ENCODE measurements around the gene NIT2. TPM values are rescaled to one million over a fixed set of nuclear protein-coding genes. Genes with fewer than 3 reads are reported as not detected.
"Not testable (repeated sequence)": the region's sequence is repeated elsewhere in the genome, so short reads cannot be mapped to it uniquely, and the experiment has no call there.

NIT2 gene
- total and polyA plus RNA-seq, 9 of the 15 experiments (the other 6 are each of a cell fraction or from before 2014, with no cell fraction given), result 11.4 to 62.2 (median 22.1) TPM

- H3K4me2 ChIP-seq (ENCODE audit: insufficient read depth, low read length); H3K4me1 ChIP-seq (replicated peaks in 1 of 2; ENCODE audit: control insufficient read depth in 2 of 2, insufficient read depth in 2 of 2, low read length in 2 of 2); FAIRE-seq; H3K79me2 ChIP-seq (ENCODE audit: control insufficient read depth, insufficient read depth, low read length); in situ Hi-C loops (cut with MboI); POLR2A ChIA-PET; H3K9me1 ChIP-seq (ENCODE audit: control insufficient read depth, insufficient read depth, low read length); H3K9me3 ChIP-seq (replicated peaks; ENCODE audit: control insufficient read depth, insufficient read depth, low read depth, low read length); ATAC-seq; CTCF ChIA-PET (ENCODE audit: low intra/inter-chr PET ratio); H4K20me1 ChIP-seq (replicated peaks; ENCODE audit: control insufficient read depth, insufficient read depth, low read length); H3K27me3 ChIP-seq (ENCODE audit: control insufficient read depth in 2 of 2, insufficient read depth in 2 of 2, low read length in 2 of 2); DNase-seq (ENCODE audit: extremely low read depth in 1 of 4, low spot score in 3 of 4); intact Hi-C loops (cut with micrococcal nuclease); H3K27ac ChIP-seq (ENCODE audit: extremely low read depth, low read depth, low read length); H2AFZ ChIP-seq (ENCODE audit: low read depth, low read length); H3K4me3 ChIP-seq; H3K9ac ChIP-seq (ENCODE audit: insufficient read depth in 1 of 2, low read depth in 2 of 2, low read length in 2 of 2); BruUV-seq (replicated peaks): not testable (repeated sequence)
- H3K36me3 ChIP-seq (ENCODE audit: control insufficient read depth, insufficient read depth, low read length), result peaks cover 23% of the 10 kb centered on the region; the same call in 2 of the 3 replicates
- WGBS (ENCODE audit: insufficient coverage, low coverage, missing lambda C conversion rate), result no CpG with 5 or more reads among the region's 2 CpGs
- peak in 1 of 2 experiments; percentile 90 for TF ChIP-seq AFF1 (IDR thresholded peaks at IDR 0.05; ENCODE audit: low read depth in 1 of 2, partially characterized antibody in 2 of 2)
Measured at GRCh38 chr3:100351770-100352169, 17.2 kb downstream of the NIT2 start.
